NCI-H187 treated with DMSO at 0.1 percent for 48 hours (cell line): ENCODE measurements around the gene TCF21.

Experiments used
- DNase-seq: peaks from one replicate; lab custom pipeline; 2025; lab: John Stamatoyannopoulos, UW

Gene TCF21

DNA sequence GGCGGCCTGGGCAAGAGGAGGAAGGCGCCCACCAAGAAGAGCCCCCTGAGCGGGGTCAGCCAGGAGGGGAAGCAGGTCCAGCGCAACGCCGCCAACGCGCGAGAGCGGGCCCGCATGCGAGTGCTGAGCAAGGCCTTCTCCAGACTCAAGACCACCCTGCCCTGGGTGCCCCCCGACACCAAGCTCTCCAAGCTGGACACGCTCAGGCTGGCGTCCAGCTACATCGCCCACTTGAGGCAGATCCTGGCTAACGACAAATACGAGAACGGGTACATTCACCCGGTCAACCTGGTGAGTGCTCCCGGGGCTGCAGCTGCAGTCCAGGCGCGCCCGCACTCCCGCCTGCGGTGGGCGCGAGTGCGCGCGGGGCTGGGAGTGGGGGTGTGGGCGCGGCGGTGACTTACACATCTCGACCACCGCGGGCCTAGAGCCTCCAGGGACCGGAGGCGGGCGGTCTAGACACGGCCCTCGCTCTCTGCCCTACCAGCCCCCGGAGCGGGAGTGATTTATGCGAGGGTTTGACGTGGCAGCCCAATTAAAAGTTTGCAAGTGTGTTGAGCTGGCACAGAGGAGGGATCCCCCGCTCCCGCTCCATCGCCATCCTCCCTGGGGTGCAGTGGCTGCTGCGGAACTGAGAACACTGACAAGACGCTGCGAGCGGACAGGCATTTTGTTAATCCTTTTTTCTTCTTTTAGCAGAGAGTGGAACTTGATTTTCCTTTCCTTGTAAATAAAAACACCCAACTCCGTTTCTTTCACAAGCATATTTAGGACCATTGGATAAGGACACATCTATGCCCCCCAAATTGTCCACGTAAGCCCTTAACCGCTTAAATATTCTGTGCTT, 867 bp downstream of the TCF21 start:
- DNase-seq, result no peak

DNA sequence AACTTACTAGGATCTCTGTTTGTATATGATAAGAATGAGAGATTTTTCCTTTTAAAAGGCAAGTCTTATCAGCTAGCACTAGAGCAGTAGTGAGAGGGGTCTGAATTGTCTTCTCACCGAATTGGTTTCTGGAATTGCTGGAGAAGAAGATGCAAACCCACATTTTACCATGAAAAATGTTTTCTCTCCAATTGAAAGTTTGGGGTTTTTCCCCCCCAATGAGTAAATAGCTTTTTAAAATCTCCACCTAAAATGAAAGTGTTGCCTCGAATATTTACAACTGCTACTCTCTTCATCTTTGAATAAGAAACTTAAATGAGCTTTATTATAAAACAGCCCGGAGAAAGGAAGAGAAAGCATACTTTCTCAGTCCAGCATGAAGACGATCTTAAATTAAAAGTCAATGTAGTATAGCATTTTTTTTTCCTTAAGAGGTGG, 1.8 kb downstream of the TCF21 start:
- no peak for DNase-seq

DNA sequence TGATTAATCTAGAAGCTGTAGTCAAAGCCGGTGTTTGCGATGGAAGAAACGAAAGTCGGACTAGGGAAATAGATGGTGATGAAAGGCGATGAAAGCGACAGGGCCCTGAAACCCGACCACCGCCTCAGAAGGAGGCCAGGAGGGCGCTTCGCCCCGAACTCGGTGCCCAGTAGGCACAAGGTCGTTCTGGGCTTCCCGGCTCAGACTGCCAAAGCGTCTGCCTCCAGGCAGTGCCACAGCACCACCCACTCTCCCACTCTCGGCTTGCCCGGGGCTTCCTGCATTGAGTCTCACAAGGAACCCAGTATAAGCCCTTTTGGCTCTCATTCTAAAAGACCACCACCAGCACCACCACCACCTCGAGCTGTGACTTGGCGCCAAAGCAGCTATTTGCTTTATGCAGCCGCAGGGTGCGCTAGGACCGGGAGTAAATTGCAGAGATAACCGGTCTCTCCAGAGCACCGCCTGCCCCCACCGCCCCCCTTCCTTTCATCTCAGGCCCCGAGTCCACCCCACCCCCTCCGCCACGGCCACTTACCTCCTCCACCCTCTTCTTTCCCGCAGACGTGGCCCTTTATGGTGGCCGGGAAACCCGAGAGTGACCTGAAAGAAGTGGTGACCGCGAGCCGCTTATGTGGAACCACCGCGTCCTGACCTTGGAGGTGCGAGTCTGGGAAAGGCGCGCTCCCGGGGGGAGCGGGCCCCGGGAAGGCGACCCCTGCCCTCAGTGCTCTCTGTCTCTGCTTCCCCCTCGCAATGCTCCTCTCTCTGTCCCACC, 2.4 kb downstream of the TCF21 start:
- no peak for DNase-seq

DNA sequence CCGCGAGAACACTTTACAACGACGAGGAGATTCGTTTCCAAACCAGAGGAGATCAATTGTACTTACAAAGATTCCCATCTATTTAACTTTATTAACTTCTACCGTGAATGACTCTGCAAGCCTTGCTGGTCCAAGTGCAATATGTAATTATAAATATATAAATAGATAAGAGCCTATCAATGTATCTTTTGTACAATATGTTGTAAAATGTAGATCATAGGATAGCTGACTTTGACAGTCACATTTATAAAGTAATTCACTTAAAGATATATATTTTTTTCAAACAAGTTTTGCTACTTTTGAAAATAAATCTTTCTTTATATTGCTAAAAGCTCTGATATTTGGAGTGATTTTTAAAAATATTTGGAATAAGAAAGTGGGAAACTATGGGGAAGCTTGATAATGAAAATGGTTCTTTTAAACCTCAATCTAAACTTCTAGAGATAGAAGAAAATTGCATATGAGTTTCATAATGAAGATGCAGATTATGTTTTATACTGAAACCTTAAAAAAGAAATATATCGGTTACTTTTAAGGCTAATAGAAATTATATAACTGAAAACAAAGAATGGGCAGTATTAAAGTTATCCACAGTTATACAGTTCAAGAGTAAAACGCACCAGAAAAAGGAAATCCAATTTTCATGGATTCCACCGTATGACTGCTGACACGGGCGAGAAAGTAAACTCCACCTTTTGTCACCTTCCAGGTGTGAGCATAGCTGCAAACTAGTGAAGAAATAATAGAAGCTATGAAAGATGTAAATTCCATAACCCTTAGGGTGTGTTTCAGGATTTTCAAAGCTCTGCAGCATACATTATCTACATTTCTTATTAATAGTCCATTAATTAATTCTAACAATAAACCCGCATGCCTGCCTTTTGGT, 3.3 kb downstream of the TCF21 start:
- no peak for DNase-seq

DNA sequence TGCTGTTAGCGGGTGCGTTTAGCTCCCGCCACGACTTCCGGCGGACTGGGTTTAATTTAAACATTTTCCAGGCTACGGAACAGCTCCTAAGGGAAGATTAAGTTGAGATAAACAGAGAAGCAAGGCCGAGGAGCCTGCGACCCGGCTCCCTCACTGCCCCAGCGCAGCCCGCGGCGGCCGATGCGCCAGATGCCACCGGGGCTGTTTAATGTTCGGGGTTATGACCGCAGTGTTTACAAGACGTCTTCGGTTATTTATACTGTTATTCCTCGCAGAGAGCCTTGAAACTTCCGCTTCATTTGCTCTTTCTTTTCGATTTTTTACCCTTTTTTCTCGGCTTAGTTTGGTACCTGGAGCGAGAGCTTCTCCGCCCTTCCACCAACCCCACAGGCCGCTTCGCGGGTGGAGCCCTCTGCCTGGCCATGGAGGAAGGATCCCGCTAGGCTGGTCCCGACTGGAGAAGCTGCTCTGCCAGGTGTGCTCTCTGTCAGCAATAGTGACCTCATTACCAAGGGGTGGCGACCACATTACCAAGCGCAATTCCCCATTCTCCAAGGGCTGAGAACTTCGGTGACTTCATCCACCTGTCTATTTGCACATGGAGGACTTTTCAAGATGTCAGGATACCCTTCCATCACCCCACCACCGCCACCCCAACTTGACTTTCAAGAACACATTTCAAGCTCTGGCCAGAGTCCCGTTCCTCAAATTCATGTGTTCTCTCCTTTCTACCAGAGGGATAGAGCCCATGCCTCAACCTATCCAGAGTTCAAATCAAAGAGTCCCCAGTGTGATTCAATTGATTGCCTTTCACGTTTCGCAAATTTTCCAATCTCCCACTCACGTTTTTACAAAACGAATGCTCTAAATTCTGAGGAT, 4.1 kb downstream of the TCF21 start:
- DNase-seq, result no peak

DNA sequence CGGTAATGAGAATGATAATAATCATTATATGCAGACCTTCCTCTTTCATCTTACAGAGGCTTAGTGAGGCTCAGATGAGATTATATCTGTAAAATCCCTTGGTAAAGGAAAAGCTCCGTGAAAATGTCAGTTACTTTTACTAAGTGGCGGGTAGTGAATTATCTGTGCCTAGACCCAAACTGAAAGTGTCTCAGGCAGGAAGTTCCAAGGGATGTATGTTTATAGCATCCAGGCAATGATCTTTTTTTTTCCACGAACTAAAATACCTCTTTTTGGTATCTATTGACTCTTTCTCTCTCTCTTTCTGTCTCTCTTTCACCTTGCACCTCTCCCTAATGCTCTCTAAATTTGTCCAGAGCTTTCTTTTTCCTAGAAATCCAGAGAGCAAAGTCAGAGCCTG, 5.0 kb downstream of the TCF21 start:
- DNase-seq, result no peak

DNA sequence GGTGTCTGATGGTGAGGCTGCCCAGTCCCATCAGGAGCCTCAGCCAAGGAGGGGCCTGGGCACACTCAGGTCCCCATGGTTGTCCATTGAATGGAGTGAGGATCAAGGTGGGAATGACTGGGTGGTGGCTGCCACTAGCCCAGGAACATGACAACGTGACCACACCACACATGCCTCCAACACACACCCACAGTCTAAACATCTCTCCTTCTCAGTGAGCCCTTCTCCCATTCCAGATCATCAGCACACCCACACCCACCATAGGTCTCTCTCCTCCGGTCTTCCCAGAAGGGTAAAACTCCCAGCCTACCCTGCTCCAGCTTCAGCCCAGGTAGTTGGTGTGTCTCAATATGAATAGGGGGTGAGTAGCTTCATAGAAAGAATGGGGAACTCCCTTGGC, 5.5 kb downstream of the TCF21 start:
- DNase-seq, result no peak

DNA sequence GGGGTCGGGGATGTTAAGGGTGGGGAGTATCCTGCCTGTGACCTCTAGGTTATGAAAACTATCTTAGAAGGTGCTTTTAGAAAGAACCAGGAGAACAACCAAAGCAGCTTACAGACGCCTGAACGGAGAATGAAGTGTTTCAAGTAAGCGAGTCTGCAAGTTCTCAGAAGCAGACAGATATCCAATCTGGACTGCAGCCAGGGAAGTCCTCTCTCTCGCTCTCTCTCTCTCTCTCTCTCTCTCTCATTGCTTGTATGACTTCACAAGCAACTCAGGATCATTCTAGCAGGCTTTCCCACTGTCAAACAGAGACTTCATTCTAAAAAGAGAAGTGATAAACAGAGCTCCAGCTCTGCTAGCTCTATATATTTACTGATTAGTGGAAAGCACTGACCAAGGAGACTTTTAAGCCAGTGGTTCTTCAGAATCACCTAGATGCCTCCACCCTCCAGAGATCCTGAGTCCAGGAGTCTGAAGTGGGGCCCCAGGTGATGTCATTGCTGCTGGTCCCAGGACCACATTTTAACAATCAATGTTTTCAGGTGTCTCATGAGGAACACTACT, 6.0 kb downstream of the TCF21 start:
- no peak for DNase-seq

DNA sequence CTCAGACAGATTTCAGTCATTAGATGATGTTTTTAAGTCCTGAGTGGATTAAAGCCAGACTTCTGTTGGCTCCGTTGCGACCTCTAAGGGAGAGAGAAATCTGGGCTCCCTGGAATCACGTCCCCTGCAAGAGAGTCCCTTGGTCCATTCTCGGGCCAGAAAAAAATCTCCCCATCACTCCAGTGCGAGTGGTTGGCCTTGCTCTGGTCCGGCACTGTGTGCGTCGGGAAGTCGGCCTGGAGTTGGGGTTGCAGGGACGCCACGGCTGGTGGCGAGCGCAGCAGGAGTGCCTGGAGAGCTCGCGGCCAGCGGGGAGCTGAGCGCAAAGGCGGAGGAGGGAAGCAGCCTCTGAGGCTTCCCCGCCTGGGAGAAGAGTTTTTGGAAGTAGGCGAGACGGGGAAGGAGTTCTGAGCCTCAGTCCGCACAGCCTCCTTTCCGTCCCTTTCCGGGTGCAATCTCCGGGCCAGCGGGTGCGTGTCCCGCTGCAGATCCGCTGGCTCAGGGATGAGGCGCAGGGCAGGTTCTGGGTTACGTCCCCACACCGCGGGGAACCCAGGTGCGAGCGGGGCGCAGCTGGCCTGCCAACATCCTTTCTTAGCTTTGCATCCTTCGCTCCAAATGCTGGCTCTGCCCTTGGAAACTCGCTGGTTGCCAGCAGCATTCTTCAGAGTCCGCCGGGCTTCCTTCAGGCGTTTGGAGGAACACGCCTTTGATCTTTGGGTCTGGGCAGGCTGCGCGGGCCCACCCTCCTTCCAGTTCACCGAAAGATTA, 6.8 kb downstream of the TCF21 start:
- no peak for DNase-seq

DNA sequence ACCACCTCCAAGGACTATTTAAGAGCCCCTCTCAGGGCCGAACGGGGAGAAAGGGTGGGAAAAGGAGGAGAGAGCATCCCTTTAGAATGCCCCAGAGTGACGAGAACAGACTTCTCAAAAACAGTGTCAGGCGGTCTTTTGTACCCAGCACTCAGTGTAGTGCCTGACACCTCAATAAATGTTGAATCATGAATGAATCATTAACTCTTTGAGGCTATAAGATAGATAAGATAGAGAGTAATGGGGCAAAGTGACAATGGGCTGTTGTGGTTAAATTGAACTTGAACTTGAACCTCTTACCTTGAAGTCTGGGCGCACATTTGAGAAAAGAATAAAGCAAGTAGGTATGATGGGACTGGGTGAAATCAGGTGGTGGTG, 7.4 kb downstream of the TCF21 start:
- DNase-seq, result no peak

DNA sequence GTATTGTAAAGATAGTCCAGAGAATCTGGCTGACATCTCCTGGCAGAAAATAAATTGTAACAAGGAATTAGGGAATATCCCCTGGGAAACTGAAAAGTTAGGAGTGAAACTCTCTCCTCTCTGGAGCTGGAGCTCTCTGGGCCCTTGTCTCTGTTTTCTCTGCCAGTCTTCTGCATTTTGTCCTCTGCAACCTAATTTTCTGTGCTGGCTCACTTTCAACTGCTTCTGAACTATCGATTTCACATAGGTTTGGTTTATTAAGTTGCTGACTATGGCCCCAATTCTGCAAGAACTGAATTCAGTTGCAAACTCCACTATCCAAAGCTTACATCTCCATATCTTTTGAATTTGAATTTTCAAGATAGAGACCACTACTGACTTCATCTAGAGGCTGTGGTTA, 9.3 kb downstream of the TCF21 start:
- no peak for DNase-seq

DNA sequence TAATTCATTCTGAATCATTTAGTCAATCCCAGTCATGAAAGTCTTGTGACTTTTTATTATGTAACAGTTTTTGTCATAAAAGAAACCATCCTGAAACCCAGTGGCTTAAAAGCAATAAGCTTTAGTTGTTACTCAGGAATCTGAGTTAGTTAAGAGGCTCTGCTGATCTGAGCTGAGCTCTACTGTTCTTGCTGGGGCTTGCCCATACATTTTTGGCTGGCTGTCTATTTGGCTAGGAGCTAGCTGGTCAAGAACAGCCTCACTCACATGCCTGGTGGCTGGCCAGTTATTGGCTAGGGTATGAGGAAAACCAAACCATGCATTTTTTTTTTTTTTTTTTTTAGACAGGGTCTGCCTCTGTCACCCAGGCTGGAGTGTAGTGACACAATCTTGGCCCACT, 10.6 kb downstream of the TCF21 start:
- no peak for DNase-seq

DNA sequence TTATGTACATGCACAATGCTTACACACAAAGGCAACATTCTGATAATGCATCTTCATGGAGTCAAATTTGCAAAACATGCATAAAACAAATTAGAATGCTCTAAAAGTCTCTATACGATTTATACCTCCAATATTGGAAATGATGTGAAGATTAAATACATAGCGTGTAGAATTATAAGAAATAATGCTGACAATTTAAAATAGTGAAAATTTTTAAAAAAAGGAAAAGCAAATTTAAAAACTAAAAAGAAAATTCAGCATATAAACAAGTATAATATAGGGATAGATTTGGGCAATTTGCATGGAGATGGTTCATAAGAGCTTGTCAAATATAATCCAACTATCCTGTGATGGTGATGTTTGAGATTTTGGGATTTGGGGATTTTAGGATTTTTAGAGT, 14.9 kb downstream of the TCF21 start:
- DNase-seq, result no peak

DNA sequence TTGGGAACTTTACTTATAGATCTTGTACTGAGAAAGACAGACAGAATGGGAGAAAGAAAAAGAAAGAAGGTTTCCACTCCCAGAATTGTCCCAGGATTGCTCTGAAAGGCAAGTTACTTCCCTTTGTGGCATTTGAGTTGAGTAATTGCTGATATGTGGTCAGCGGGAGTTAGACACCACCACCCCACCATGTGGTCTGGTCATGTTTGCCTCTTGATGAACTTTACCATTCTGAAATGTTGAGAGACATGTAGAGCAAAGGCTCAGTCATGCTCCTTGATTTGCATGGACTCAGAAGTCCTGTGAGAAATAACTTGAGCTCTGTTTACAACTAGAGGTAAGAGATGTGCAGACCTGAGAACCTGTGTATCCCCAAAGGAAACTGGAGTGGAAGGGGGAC, 17.1 kb downstream of the TCF21 start:
- no peak for DNase-seq

DNA sequence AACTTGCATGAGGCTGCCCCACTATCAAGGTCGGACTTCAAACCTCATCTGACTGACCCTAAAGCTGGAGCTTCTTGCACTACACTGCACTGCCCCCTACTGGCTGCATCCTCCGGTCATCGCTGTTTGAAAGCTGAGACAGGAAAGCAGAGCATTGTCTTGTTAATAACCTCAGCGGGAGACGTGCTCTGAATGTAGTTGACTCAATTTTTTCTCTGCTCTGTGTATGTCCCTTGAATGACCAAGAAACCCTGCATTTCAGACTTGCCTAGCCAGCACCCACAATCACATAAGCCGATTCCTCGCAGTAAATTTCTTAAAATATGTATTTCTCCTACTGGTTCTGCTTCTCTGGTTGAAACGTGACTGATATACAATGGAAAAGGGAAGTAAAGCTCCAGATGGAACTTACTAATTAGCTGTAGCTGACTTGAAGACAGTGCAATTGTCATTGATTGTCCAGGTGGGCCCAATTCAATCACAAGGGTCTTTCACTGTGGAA, 27.8 kb downstream of the TCF21 start:
- DNase-seq, result peak; percentile 59

DNA sequence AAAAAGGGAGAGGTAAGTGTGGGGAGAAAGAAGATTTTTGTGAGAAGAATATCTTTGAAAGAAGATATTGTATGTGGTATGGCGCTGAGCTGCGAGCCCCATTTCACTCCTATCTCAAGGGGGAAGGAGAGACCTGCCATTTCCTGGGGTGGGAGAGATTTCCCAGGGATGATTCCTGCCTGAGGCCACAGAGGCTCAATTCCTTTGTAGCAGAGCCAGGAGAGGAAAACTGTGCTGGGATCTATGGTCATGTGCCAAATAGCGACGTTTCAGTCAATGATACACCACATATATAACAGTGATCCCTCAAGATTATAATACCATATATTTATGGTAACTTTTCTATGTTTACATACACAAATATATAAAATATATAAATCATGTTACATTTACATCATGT, 28.9 kb downstream of the TCF21 start:
- no peak for DNase-seq

DNA sequence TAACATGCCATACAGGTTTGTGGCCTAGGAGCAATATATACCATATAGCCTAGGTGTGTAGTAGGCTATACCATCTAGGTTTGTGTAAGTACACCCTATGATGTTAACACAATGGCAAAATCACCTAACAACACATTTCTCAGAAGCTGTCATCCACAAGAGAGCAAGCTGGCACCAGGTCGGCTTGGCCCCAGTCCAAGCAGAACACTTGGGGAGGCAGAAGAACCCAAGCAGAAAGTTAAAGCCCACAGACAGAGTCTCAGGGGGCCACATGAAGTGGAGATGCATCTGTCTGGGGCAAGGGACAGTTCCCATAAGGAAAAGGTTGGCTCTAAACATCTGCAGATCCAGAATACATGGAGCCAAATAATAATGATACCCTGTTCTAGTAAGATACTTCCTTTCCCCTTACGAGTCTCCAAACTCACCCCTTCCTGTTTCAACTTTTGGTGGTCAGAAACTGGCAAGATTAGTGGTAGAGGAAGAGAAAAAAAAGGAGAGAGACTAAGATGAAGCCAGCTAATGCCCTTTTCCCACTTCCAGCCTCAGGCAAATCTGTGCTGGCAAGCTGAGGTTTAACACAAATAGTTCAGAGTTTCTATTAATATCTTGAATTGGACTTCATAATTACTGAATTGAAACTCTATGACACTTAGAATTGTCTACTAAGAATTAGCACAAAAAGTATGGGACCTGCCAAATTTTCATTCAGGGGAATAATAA, 29.5 kb downstream of the TCF21 start:
- no peak for DNase-seq

DNA sequence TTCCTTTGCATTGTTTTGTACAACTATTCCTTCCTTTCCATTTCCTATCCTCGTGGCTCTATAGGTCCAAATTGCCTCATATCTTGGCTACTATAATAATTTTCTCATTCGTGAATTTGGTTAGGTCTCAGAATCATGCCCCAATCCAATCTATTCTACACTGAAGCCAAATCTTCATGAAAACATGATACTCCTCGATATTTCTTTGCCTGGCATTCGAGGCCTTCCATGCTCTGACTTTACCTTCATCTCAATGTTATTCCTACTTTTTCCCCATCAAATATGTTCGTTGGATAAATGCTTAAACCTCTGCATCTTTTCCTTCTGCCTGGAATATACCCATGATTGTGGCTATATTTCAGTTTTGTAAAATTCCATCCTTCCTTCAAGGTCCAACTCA, 30.4 kb downstream of the TCF21 start:
- no peak for DNase-seq

DNA sequence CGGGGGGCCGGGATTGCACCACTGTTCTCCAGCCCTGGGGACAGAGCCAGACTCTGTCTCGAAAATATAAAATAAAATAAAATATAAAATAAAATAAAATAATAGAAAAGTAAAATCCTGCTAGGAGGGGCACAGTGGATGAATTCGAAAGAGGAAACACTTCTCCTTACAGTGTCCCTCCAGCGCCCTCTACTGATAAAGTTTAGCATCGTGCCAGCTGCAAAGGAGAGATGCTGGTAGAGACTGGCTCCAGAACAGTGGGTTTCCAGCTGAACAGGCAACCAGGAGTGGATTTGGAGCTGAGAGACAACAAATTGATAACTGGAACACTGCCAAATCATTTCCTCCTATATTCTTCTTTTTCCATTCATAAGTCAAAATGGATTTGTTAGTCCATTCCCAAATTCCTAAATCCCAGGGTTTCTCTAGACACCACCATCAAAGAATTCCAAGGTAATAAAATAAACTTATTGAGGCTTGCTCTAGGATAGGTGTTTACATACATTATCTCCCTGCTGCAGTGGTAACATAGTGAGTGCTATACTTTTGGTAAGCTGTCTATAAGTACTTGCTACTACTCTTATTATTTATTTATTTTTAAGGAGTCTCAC, 32.4 kb downstream of the TCF21 start:
- DNase-seq, result peak; percentile 52
